HepG2 (cell line): ENCODE results near the gene SMAP2. TPM values are rescaled to one million over a fixed set of nuclear protein-coding genes. Genes with fewer than 3 reads are reported as not detected.

Source experiments
- BCL6 ChIP-seq: IDR thresholded peaks from 2 replicates; pipeline ENCODE4 v1.6.1; 2016; ENCODE audit warnings: missing genetic modification reagents, missing compliant biosample characterization
- ELF3 ChIP-seq: IDR thresholded peaks from 2 replicates; pipeline ENCODE4 v1.6.1; 2016; ENCODE audit warnings: missing genetic modification reagents, missing compliant biosample characterization
- FOXA3 ChIP-seq: IDR thresholded peaks from 2 replicates; pipeline ENCODE4 v1.6.1; 2016; ENCODE audit warnings: missing genetic modification reagents, missing compliant biosample characterization
- GFI1 ChIP-seq: sonication (generic); formaldehyde crosslinking; IDR thresholded peaks from 2 replicates; pipeline ENCODE4 v1.5.0; 2020; ENCODE audit warnings: missing genetic modification reagents, mild to moderate bottlenecking, borderline replicate concordance
- GTF2F1 ChIP-seq: fragments of 150-350 bp; IDR thresholded peaks from 2 replicates; pipeline ENCODE4 v1.6.1; 2014; ENCODE audit warnings: low read length
- KMT2B ChIP-seq: IDR thresholded peaks from 2 replicates; pipeline ENCODE4 v1.6.1; 2016; ENCODE audit warnings: missing genetic modification reagents, missing compliant biosample characterization
- MED8 ChIP-seq: sonication (generic); formaldehyde crosslinking; IDR thresholded peaks from 2 replicates; pipeline ENCODE4 v1.8.1; 2023; ENCODE audit warnings: mild to moderate bottlenecking, missing genetic modification reagents; ENCODE audit not compliant: insufficient replicate concordance
- NCOA2 ChIP-seq: sonication (generic); formaldehyde crosslinking; IDR thresholded peaks from 2 replicates; pipeline ENCODE4 v1.8.0; 2022; ENCODE audit warnings: inconsistent platforms
- NPAS2 ChIP-seq: sonication (generic); formaldehyde crosslinking; IDR thresholded peaks from 2 replicates; pipeline ENCODE4 v1.8.0; 2022; ENCODE audit warnings: mild to moderate bottlenecking, missing genetic modification reagents, borderline replicate concordance
- PRMT3 ChIP-seq: sonication (generic); formaldehyde crosslinking; IDR thresholded peaks from 2 replicates; pipeline ENCODE4 v1.8.1; 2022; ENCODE audit warnings: low read depth, mild to moderate bottlenecking, moderate library complexity, missing genetic modification reagents, borderline replicate concordance
- SIN3A ChIP-seq: IDR thresholded peaks from 2 replicates; pipeline ENCODE4 v1.6.1; 2011; ENCODE audit warnings: low read depth, mild to moderate bottlenecking, control low read depth, low read length, borderline replicate concordance
- ZNF441 ChIP-seq: sonication (generic); formaldehyde crosslinking; IDR thresholded peaks from 2 replicates; pipeline ENCODE4 v1.7.0; 2021; ENCODE audit warnings: missing genetic modification reagents, borderline replicate concordance
- ZNF709 ChIP-seq: sonication (generic); formaldehyde crosslinking; IDR thresholded peaks from 2 replicates; pipeline ENCODE4 v1.5.0; 2020; ENCODE audit warnings: mild to moderate bottlenecking, missing genetic modification reagents
- ZNF724P ChIP-seq: sonication (generic); formaldehyde crosslinking; IDR thresholded peaks from 2 replicates; pipeline ENCODE4 v1.8.0; 2022; ENCODE audit warnings: missing genetic modification reagents, borderline replicate concordance
- polyA plus RNA-seq, 8 experiments: library from polyadenylated mRNA; depleted of rRNA in 3 of 8; stranded (reverse) in 7 of 8; unstranded in 1 of 8; fragments of >200 nt; fragmentation: Illumina TruSeq in 4 of 8; extraction: Trizol in 4 of 8; gene quantifications; 2 replicates each; pipeline versions ENCODE4 v1.2.1 to v1.2.3, GENCODE V29; 2011 to 2016; ENCODE audit warnings: low read depth in 4 of 8, missing spikeins in 1 of 8, mixed read lengths in 1 of 8; ENCODE audit not compliant: insufficient read depth in 1 of 8
- total RNA-seq, 5 experiments: library from RNA; depleted of rRNA; stranded (reverse); fragments of >200 nt; fragmentation: Illumina TruSeq; extraction: Trizol; gene quantifications; 2 replicates each; pipeline ENCODE4 v1.2.3, GENCODE V29; 2016; ENCODE audit warnings: low read depth in 1 of 5
- TF ChIP-seq, protein P1 (sequence below): IDR thresholded peaks from 2 replicates; pipeline ENCODE4 v1.6.1; 2016
- TF ChIP-seq, protein P2 (sequence below): fragments of 450-650 bp; IDR thresholded peaks from 2 replicates; pipeline ENCODE4 v1.6.1; 2017; ENCODE audit warnings: mild to moderate bottlenecking
- TF ChIP-seq, protein P3 (sequence below): sonication (generic); formaldehyde crosslinking; IDR thresholded peaks from 2 replicates; pipeline ENCODE4 v1.5.0; 2020; ENCODE audit warnings: mild to moderate bottlenecking, low read depth, missing genetic modification reagents, borderline replicate concordance
- TF ChIP-seq, protein P4 (sequence below): sonication (generic); formaldehyde crosslinking; IDR thresholded peaks from 2 replicates; pipeline ENCODE4 v1.4.0; 2020; ENCODE audit warnings: missing genetic modification reagents
- TF ChIP-seq, protein P5 (sequence below): sonication (generic); formaldehyde crosslinking; IDR thresholded peaks from 2 replicates; pipeline ENCODE4 v1.4.0; 2020; ENCODE audit warnings: missing genetic modification reagents, borderline replicate concordance

SMAP2 gene
- total and polyA plus RNA-seq, 2 of the 13 experiments (the other 11 are each of a cell fraction or from before 2014, with no cell fraction given), result 19.0 to 22.3 TPM

DNA sequence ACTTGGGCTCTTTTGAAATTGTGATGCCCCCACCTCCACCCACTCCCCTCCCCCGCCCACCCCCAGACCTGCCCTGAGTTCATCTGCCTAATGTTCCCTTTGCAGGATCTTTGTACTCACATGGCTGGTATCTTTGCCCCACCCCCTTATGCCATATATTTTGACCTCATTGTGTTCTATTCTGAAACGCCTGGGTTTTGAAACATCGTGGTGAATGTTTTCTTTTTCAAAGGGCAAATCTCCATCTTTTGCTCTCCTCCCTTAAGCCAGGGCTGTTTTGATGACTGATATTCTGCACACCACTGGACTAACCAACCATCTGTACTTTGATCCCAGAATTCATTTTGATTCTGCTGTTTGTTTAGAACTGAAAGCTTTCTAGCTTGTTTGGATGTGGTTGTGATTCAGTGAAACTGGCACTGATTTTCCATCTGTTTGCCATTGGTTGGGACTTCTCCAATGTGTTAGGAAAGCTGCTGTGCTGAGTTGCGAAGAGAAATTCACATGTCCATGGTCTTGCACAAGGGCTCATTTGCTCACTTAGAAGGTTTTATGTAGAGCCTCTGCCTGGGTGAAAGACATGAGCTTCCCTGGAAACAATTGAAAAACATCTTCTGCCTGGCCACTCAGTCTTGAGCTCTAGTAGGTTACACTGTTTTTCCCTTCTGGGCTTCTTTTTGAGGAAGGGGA lies 16.5 kb downstream of the SMAP2 start (continued):
- TF ChIP-seq NCOA2 (CRISPR knock-in tag) (peak; percentile 72), ELF3 (CRISPR knock-in tag) (peak; percentile 51; the same call in 1 of the 2 replicates), KMT2B (0 out of 2 replicates have a peak, but pooled peaks have one; percentile 46), GFI1 (CRISPR knock-in tag) (peak; percentile 99), FOXA3 (CRISPR knock-in tag) (peak; percentile 82), GTF2F1 (no peak), ZNF724P (no peak), BCL6 (CRISPR knock-in tag) (peak; percentile 82), ZNF441 (CRISPR knock-in tag) (no peak), SIN3A (no peak), MED8 (CRISPR knock-in tag) (peak; percentile 27), PRMT3 (no peak), ZNF709 (CRISPR knock-in tag) (no peak), NPAS2 (no peak)
- TF ChIP-seq, protein P1, sequence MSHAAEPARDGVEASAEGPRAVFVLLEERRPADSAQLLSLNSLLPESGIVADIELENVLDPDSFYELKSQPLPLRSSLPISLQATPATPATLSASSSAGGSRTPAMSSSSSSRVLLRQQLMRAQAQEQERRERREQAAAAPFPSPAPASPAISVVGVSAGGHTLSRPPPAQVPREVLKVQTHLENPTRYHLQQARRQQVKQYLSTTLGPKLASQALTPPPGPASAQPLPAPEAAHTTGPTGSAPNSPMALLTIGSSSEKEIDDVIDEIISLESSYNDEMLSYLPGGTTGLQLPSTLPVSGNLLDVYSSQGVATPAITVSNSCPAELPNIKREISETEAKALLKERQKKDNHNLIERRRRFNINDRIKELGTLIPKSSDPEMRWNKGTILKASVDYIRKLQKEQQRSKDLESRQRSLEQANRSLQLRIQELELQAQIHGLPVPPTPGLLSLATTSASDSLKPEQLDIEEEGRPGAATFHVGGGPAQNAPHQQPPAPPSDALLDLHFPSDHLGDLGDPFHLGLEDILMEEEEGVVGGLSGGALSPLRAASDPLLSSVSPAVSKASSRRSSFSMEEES (CRISPR knock-in tag), result peak; percentile 37; the same call in 1 of the 2 replicates
- TF ChIP-seq, protein P2, sequence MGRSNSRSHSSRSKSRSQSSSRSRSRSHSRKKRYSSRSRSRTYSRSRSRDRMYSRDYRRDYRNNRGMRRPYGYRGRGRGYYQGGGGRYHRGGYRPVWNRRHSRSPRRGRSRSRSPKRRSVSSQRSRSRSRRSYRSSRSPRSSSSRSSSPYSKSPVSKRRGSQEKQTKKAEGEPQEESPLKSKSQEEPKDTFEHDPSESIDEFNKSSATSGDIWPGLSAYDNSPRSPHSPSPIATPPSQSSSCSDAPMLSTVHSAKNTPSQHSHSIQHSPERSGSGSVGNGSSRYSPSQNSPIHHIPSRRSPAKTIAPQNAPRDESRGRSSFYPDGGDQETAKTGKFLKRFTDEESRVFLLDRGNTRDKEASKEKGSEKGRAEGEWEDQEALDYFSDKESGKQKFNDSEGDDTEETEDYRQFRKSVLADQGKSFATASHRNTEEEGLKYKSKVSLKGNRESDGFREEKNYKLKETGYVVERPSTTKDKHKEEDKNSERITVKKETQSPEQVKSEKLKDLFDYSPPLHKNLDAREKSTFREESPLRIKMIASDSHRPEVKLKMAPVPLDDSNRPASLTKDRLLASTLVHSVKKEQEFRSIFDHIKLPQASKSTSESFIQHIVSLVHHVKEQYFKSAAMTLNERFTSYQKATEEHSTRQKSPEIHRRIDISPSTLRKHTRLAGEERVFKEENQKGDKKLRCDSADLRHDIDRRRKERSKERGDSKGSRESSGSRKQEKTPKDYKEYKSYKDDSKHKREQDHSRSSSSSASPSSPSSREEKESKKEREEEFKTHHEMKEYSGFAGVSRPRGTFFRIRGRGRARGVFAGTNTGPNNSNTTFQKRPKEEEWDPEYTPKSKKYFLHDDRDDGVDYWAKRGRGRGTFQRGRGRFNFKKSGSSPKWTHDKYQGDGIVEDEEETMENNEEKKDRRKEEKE, result no peak
- TF ChIP-seq, protein P3, sequence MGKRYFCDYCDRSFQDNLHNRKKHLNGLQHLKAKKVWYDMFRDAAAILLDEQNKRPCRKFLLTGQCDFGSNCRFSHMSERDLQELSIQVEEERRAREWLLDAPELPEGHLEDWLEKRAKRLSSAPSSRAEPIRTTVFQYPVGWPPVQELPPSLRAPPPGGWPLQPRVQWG (CRISPR knock-in tag), result no peak
- TF ChIP-seq, protein P4, sequence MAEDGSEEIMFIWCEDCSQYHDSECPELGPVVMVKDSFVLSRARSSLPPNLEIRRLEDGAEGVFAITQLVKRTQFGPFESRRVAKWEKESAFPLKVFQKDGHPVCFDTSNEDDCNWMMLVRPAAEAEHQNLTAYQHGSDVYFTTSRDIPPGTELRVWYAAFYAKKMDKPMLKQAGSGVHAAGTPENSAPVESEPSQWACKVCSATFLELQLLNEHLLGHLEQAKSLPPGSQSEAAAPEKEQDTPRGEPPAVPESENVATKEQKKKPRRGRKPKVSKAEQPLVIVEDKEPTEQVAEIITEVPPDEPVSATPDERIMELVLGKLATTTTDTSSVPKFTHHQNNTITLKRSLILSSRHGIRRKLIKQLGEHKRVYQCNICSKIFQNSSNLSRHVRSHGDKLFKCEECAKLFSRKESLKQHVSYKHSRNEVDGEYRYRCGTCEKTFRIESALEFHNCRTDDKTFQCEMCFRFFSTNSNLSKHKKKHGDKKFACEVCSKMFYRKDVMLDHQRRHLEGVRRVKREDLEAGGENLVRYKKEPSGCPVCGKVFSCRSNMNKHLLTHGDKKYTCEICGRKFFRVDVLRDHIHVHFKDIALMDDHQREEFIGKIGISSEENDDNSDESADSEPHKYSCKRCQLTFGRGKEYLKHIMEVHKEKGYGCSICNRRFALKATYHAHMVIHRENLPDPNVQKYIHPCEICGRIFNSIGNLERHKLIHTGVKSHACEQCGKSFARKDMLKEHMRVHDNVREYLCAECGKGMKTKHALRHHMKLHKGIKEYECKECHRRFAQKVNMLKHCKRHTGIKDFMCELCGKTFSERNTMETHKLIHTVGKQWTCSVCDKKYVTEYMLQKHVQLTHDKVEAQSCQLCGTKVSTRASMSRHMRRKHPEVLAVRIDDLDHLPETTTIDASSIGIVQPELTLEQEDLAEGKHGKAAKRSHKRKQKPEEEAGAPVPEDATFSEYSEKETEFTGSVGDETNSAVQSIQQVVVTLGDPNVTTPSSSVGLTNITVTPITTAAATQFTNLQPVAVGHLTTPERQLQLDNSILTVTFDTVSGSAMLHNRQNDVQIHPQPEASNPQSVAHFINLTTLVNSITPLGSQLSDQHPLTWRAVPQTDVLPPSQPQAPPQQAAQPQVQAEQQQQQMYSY (CRISPR knock-in tag), result no peak
- TF ChIP-seq, protein P5, sequence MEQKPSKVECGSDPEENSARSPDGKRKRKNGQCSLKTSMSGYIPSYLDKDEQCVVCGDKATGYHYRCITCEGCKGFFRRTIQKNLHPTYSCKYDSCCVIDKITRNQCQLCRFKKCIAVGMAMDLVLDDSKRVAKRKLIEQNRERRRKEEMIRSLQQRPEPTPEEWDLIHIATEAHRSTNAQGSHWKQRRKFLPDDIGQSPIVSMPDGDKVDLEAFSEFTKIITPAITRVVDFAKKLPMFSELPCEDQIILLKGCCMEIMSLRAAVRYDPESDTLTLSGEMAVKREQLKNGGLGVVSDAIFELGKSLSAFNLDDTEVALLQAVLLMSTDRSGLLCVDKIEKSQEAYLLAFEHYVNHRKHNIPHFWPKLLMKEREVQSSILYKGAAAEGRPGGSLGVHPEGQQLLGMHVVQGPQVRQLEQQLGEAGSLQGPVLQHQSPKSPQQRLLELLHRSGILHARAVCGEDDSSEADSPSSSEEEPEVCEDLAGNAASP (CRISPR knock-in tag), result peak; percentile 43; the same call in 1 of the 2 replicates
